ENCODE data around the gene ADCY9. TPM values are rescaled to one million over a fixed set of nuclear protein-coding genes. Genes with fewer than 3 reads are reported as not detected.
A peak's percentile ranks its signal among the peaks of the same experiment; 100 is the strongest.

The ADCY9 gene
- total RNA-seq, 4 donors from 2014 or later = 6.3 to 22.3 (median 11.2) TPM

DNA sequence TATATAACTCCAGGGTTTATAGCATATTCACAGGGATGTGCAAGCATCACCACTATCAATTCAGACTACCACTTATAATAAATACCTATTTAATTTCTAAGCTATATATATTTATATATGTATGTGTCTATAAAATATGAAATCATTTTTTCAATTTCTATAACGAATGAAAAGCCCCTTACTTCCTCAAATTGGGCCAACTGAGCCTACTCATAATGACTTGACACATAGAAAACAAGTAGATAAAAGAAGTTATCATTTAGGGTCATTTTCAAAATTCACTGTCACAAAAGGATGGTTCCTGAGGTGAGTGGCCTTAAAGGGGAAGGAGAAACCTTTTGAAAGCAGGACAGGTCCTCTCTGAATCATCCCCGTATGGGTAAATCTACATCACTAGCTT, 114.1 kb downstream of the ADCY9 start:
- TF ChIP-seq, protein P1, sequence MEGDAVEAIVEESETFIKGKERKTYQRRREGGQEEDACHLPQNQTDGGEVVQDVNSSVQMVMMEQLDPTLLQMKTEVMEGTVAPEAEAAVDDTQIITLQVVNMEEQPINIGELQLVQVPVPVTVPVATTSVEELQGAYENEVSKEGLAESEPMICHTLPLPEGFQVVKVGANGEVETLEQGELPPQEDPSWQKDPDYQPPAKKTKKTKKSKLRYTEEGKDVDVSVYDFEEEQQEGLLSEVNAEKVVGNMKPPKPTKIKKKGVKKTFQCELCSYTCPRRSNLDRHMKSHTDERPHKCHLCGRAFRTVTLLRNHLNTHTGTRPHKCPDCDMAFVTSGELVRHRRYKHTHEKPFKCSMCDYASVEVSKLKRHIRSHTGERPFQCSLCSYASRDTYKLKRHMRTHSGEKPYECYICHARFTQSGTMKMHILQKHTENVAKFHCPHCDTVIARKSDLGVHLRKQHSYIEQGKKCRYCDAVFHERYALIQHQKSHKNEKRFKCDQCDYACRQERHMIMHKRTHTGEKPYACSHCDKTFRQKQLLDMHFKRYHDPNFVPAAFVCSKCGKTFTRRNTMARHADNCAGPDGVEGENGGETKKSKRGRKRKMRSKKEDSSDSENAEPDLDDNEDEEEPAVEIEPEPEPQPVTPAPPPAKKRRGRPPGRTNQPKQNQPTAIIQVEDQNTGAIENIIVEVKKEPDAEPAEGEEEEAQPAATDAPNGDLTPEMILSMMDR (IDR thresholded peaks at IDR 0.05) = no peak
- TF ChIP-seq POLR2A (IDR thresholded peaks at IDR 0.05) = no peak
- Histone ChIP-seq H3K4me3 (no peak overlapping the region), H3K27me3 (no peaks in the 10 kb centered on the region), H3K9me3 (no peaks in the 10 kb centered on the region), H3K27ac (no peak overlapping the region), H3K36me3 (no peaks in the 10 kb centered on the region), H3K4me1 (peaks cover 0 to 17% (median 5%) of the 10 kb centered on the region in 3 donors)
- intact Hi-C loops (cut with DNase I) = no loop called here
- 72 to 83% methylated on average over 2 of the region's 2 CpGs for WGBS, 2 donors
- DNase-seq = no peak

DNA sequence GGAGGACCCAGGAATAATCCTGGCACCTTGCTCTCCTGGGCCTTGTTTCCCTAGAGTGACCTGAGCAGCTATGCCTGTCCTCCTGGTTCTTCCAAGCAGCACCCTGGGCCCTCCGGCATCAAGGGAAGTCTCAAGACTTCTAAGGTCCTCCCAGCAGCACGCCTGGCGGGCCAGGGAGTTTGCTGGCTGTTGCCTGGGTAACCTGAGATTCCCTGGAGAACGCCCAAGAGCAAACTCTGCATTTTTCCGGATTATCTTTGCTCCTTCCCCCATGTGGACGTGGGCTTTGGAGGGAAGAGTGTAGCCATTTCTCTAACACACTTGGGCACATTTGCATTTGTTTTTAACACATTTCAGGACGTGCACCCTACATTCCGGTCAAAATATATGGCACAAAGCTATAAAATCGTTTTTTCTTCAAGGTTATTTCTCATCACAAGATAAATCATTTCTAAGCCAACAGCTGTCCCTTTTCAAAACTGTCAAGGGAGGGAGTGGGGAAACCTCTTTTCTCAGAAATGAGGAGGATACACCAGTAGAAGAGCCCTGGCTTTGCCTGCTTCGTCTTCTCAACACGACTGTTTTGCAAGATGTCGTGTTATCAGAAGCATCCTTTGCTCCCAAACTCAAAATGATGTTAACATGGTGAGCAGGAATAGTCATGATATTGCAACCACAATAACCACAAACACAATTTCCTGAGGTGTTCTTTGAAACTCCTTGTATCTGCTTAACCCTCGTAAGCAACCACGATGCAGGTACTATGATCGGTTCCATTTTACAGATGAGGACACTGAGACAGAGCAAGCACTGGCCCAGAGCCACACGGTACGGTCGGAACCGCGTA, 116.5 kb downstream of the ADCY9 start:
- H3K4me1 ChIP-seq = peaks cover 0 to 17% (median 5%) of the 10 kb centered on the region in 3 donors
- no peaks in the 10 kb centered on the region for H3K9me3 ChIP-seq
- no peaks in the 10 kb centered on the region for H3K27me3 ChIP-seq
- 61 to 69% methylated on average over 18 to 19 of the region's 20 CpGs for WGBS, 2 donors
- H3K4me3 ChIP-seq = no peak overlapping the region
- no peak for TF ChIP-seq POLR2A (IDR thresholded peaks at IDR 0.05)
- TF ChIP-seq, protein P1 (IDR thresholded peaks at IDR 0.05) = no peak
- H3K27ac ChIP-seq = peak overlapping the region in 3 of 4 donors; percentile 69 to 80 (median 78)
- intact Hi-C loops (cut with DNase I) = no loop called here
- DNase-seq = no peak
- H3K36me3 ChIP-seq = no peaks in the 10 kb centered on the region

DNA sequence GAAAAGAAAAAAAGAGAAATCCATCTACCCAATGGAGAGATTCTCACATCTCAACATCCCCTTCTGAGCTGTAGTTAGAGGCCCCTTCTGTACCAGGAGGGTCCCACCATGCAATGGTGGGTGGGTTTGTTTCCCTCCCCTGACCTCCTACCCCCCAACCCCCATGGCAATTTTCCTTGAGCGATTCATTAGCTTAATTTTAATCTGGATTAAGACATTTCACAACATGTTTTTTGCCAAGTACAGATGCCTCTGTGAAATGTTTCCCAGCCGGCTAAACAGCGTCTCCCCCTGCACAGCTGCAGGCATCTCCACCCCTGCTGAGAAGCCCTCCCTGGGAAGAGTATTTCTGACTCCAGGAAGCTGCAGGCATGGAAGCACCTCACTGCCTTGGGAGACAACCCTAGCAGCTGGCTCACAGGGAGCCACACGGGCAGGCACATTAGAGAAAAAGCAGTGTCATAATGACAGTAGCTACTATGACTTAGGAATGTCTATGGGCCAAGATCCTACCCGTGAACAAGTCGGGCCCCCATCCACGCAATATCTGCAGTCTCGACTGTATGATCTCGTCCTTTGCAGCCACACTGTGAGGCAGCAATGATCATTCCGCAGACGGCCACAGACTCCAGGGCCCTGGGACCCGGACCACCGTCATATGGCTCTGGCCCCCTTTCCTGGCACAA, 117.3 kb downstream of the ADCY9 start:
- 54 to 65% methylated on average over 4 to 9 of the region's 13 CpGs for WGBS, 2 donors
- H3K36me3 ChIP-seq = no peaks in the 10 kb centered on the region
- peaks cover 0 to 17% (median 5%) of the 10 kb centered on the region in 3 donors for H3K4me1 ChIP-seq
- DNase-seq = no peak
- no peak overlapping the region for H3K4me3 ChIP-seq
- H3K27ac ChIP-seq = peak overlapping the region in 3 of 4 donors; percentile 69 to 80 (median 78)
- intact Hi-C loops (cut with DNase I) = no loop called here
- H3K9me3 ChIP-seq = no peaks in the 10 kb centered on the region
- TF ChIP-seq POLR2A (IDR thresholded peaks at IDR 0.05) = no peak
- TF ChIP-seq, protein P1 (IDR thresholded peaks at IDR 0.05) = no peak
- no peaks in the 10 kb centered on the region for H3K27me3 ChIP-seq

DNA sequence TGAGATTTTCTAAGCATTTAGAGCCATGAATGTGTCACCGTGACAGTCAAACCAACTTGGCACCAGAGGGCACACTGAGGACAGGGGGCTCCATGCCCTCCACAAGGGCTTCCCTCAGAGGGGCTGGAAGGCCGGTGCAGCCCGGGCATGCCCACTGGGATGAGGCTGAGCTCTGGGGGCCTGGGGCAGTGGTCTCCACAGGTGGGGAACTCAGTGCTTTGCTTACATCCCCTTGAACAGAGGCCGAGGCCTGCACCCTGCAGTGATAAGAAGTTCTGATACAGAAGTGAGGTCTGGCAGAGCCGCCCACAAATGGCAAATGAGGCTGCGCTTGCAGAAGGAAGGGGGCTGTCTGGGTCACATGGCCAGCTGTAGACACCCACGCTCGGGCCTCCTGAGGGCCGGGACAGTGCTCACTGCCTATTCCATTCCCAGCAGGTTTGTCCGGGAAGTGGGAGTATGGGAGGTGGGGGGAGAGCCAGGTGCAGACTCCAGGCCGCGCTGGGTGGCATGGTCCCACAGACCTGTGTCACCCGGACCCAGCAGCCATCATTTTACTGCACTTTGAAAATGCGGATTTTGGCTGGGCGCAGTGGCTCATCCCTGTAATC, 118.9 kb downstream of the ADCY9 start:
- H3K4me3 ChIP-seq = no peak overlapping the region
- peaks cover 0 to 17% (median 5%) of the 10 kb centered on the region in 3 donors for H3K4me1 ChIP-seq

More for the DNA sequence above, 118.9 kb downstream of the ADCY9 start:
- DNase-seq = no peak
- TF ChIP-seq, protein P1 (IDR thresholded peaks at IDR 0.05) = no peak
- no peak for TF ChIP-seq POLR2A (IDR thresholded peaks at IDR 0.05)
- Histone ChIP-seq H3K36me3 (peaks cover 0 to 8% (median 0%) of the 10 kb centered on the region in 3 donors), H3K27me3 (no peaks in the 10 kb centered on the region), H3K27ac (no peak overlapping the region), H3K9me3 (no peaks in the 10 kb centered on the region)
- 100% methylated on average over 1 of the region's 15 CpGs; no CpG with 5 or more reads in 1 of the 2 donors for WGBS, 2 donors
- intact Hi-C loops (cut with DNase I) = no loop called here

All from esophagus squamous epithelium (tissue), 5 donors.